Measurements from ENCODE around the gene RAN. TPM values are rescaled to one million over a fixed set of nuclear protein-coding genes. Genes with fewer than 3 reads are reported as not detected.

RAN gene
- total RNA-seq, 2 experiments from 2014 or later = 278 to 302 TPM

- Mint-ChIP-seq H3K27ac (no peak overlapping the region), H3K36me3 (ENCODE audit: low read depth) (no peaks in the 10 kb centered on the region), H3K9me3 (peaks cover 15% of the 10 kb centered on the region), H3K4me3 (no peak overlapping the region), H3K4me1 (ENCODE audit: low read depth) (no peaks in the 10 kb centered on the region), H3K27me3 (peaks cover 31% of the 10 kb centered on the region)
- Histone ChIP-seq H3K27ac (ENCODE audit: low read depth in 1 of 2, low read length in 2 of 2) (no peak overlapping the region), H3K4me1 (ENCODE audit: insufficient read depth, low read length) (no peaks in the 10 kb centered on the region), H3K9me3 (ENCODE audit: control insufficient read depth in 1 of 2, insufficient read depth in 1 of 2, low read length in 2 of 2) (peaks cover 4 to 12% of the 10 kb centered on the region in 2 experiments), H3K4me3 (ENCODE audit: low read length) (no peak overlapping the region), H3K27me3 (ENCODE audit: control insufficient read depth in 1 of 2, insufficient read depth in 2 of 2, low read length in 2 of 2) (peaks cover 0 to 10% of the 10 kb centered on the region in 2 experiments), H3K36me3 (ENCODE audit: insufficient read depth, low read length) (no peaks in the 10 kb centered on the region)
- ChIA-PET CTCF (no interaction called here), POLR2A (no interaction called here)
- DNase-seq = no peak
- TF ChIP-seq, protein P1, sequence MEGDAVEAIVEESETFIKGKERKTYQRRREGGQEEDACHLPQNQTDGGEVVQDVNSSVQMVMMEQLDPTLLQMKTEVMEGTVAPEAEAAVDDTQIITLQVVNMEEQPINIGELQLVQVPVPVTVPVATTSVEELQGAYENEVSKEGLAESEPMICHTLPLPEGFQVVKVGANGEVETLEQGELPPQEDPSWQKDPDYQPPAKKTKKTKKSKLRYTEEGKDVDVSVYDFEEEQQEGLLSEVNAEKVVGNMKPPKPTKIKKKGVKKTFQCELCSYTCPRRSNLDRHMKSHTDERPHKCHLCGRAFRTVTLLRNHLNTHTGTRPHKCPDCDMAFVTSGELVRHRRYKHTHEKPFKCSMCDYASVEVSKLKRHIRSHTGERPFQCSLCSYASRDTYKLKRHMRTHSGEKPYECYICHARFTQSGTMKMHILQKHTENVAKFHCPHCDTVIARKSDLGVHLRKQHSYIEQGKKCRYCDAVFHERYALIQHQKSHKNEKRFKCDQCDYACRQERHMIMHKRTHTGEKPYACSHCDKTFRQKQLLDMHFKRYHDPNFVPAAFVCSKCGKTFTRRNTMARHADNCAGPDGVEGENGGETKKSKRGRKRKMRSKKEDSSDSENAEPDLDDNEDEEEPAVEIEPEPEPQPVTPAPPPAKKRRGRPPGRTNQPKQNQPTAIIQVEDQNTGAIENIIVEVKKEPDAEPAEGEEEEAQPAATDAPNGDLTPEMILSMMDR (IDR thresholded peaks at IDR 0.05) = no peak
- intact Hi-C loops (cut with DNase I, micrococcal nuclease) = no loop called here
- ATAC-seq (ENCODE audit: poor library complexity) = no peak
Measured at GRCh38 chr12:130909111-130909510, 37.2 kb downstream of the RAN start.

- POLR2A ChIA-PET = no interaction called here
- TF ChIP-seq, protein P1 (IDR thresholded peaks at IDR 0.05) = no peak
- no peak overlapping the region for H3K4me3 ChIP-seq (ENCODE audit: low read length)
- no peak for DNase-seq
- H3K27ac Mint-ChIP-seq = no peak overlapping the region
- peaks cover 15% of the 10 kb centered on the region for H3K9me3 Mint-ChIP-seq
- H3K4me1 ChIP-seq (ENCODE audit: insufficient read depth, low read length) = peaks cover 3% of the 10 kb centered on the region
- H3K27me3 Mint-ChIP-seq = peaks cover 47% of the 10 kb centered on the region
- ATAC-seq (ENCODE audit: poor library complexity) = no peak
- H3K4me1 Mint-ChIP-seq (ENCODE audit: low read depth) = peaks cover 2% of the 10 kb centered on the region
- no peaks in the 10 kb centered on the region for H3K36me3 ChIP-seq (ENCODE audit: insufficient read depth, low read length)
- H3K27ac ChIP-seq (ENCODE audit: low read depth in 1 of 2, low read length in 2 of 2) = no peak overlapping the region
- peaks cover 4 to 12% of the 10 kb centered on the region in 2 experiments for H3K9me3 ChIP-seq (ENCODE audit: control insufficient read depth in 1 of 2, insufficient read depth in 1 of 2, low read length in 2 of 2)
- peaks cover 7 to 17% of the 10 kb centered on the region in 2 experiments for H3K27me3 ChIP-seq (ENCODE audit: control insufficient read depth in 1 of 2, insufficient read depth in 2 of 2, low read length in 2 of 2)
- CTCF ChIA-PET = no interaction called here
- no peak overlapping the region for H3K4me3 Mint-ChIP-seq
- intact Hi-C loops (cut with DNase I, micrococcal nuclease) = no loop called here
- H3K36me3 Mint-ChIP-seq (ENCODE audit: low read depth) = no peaks in the 10 kb centered on the region
Measured at GRCh38 chr12:130911193-130911592, 39.3 kb downstream of the RAN start.

DNA sequence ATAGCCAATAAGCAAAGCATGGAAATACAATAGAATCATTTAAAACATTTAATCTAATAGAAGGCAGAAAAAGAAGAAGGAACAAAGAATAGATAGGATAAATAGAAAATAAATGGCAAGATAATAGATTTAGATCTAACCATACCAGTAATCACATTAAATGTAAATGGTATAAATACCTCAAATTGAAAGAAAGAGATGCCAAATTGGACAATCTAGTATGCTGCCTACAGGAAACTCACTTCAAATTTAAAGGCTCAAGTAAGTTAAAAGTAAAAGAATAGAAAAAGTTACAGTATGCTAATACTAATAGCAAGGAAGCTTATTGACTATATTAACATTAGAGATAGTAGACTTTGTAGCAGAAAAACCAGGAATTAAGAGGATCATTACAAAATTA is 40.1 kb downstream of the RAN start:
- CTCF ChIA-PET = no interaction called here
- peaks cover 4 to 12% of the 10 kb centered on the region in 2 experiments for H3K9me3 ChIP-seq (ENCODE audit: control insufficient read depth in 1 of 2, insufficient read depth in 1 of 2, low read length in 2 of 2)

More for the DNA sequence above, 40.1 kb downstream of the RAN start:
- intact Hi-C loops (cut with DNase I, micrococcal nuclease) = no loop called here
- Mint-ChIP-seq H3K9me3 (peaks cover 15% of the 10 kb centered on the region), H3K27me3 (peaks cover 54% of the 10 kb centered on the region), H3K36me3 (ENCODE audit: low read depth) (no peaks in the 10 kb centered on the region), H3K4me1 (ENCODE audit: low read depth) (peaks cover 4% of the 10 kb centered on the region), H3K4me3 (no peak overlapping the region), H3K27ac (no peak overlapping the region)
- H3K4me1 ChIP-seq (ENCODE audit: insufficient read depth, low read length) = peaks cover 4% of the 10 kb centered on the region
- H3K27ac ChIP-seq (ENCODE audit: low read depth in 1 of 2, low read length in 2 of 2) = no peak overlapping the region
- H3K27me3 ChIP-seq (ENCODE audit: control insufficient read depth in 1 of 2, insufficient read depth in 2 of 2, low read length in 2 of 2) = peaks cover 14 to 23% of the 10 kb centered on the region in 2 experiments
- TF ChIP-seq, protein P1 (IDR thresholded peaks at IDR 0.05) = no peak
- no peaks in the 10 kb centered on the region for H3K36me3 ChIP-seq (ENCODE audit: insufficient read depth, low read length)
- no peak for DNase-seq
- POLR2A ChIA-PET = no interaction called here
- ATAC-seq (ENCODE audit: poor library complexity) = no peak
- H3K4me3 ChIP-seq (ENCODE audit: low read length) = no peak overlapping the region
